SH-SY5Y (cell line): Measurements from ENCODE around the gene CCDC148.

Experiments used
- GATA2 ChIP-seq: IDR thresholded peaks from 2 replicates; pipeline ENCODE4 v1.6.1; 2011; ENCODE audit warnings: mild to moderate bottlenecking, low read depth, low read length
- GATA3 ChIP-seq: IDR thresholded peaks from 2 replicates; pipeline ENCODE4 v1.6.1; 2011; ENCODE audit warnings: low read depth, mild to moderate bottlenecking, low read length, moderate library complexity

- TF ChIP-seq GATA3 (no peak), GATA2 (no peak)
Measured at GRCh38 chr2:158381205-158381604, 75.3 kb downstream of the CCDC148 start.
